Activated T-helper 1 cell treated with Interleukin-2 at 50 U/mL for 16 hours (primary cell): Measurements from ENCODE around the gene C10orf53.

Experiments
- DNase-seq: peaks from one replicate; pipeline ENCODE4 v3.0.0-alpha.2; 2020; ENCODE audit warnings: low read depth

C10orf53 gene

DNA sequence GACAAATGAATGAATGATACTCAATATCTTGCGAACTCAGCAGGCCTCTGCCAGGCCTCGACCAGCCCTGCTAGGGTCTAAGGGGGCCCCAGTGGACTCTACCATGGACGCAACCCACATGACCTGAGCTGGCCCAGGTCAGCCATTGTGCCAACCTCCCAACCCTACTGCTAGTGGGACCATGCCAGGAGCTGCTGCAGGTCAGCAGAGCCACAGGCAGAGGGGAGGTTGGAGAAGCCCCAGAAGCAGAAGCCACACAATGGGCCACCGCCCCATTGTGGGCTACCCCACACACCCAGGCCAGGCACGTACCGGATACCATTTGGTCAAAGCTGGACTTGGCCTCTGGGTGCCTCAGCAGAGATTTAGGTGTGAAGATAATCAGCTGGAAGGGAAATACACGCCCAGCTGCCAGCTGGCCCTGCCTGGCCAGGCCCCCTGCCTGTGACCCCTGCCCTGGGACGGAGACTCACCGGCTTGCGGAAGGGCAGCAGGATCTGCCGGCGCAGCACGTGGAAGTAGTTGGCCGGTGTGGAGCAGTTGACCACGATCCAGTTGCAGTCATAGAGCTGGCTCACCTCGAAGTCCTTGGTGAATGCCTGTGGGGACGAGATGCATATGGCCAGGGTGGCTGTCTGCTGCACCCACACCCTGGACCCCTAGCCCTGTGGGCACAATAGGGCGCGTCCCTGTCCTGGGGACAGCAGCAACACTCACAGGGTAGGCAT is 58.2 kb downstream of the C10orf53 start:
- DNase-seq, result no peak

DNA sequence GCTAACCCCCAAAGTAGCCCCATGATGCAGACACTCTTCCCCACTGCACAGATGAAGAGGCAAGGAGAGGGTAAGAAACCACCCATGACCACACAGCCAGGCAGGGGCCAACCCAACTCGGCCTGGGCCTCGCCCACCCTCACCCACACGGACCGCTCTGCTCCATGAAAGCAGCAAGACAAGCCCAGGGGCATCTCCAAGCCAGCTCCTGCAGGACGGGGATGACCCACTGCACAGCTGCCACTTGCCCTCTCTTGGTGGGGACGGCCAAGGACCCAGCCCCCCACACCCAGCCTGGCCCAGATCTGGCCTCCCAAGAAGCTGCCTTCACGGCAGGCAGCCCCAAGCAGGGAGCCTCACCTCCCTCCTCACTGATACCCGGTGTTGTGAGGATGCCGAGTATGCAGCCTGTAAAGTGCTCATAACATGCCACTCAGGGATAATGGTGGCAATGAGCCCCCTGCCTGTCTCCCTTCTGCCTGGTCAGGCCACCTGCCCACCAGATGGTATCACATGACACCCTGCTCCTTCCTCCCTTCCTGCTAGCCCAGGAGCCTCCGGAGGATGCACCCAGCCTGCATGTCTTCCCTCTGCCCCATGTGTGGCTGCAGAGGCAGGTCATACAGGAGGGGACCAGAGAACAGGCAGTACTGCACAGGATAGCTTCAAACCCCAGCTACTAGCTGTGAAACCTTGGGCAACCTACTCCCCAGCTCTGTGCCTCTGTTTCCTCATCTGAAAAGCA is 59.3 kb downstream of the C10orf53 start:
- no peak for DNase-seq

DNA sequence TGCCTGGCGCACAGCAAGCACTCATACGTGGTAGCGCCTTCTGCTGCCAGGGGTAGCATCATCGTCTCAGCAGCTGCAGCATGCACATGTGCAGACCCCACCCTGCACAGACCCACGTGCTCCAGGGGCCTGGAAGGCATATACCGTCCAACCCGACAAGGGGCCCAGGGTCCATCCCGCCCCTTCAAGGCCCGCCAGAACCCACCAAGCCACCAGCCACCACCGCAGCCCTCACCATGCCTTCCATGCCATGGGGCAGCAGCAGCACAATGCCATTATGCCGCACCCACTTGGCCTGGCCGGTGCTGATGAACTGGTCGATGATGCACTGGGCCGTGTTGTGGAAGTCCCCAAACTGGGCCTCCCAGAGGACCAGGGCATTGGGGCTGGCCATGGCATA is 60.0 kb downstream of the C10orf53 start:
- DNase-seq, result no peak

DNA sequence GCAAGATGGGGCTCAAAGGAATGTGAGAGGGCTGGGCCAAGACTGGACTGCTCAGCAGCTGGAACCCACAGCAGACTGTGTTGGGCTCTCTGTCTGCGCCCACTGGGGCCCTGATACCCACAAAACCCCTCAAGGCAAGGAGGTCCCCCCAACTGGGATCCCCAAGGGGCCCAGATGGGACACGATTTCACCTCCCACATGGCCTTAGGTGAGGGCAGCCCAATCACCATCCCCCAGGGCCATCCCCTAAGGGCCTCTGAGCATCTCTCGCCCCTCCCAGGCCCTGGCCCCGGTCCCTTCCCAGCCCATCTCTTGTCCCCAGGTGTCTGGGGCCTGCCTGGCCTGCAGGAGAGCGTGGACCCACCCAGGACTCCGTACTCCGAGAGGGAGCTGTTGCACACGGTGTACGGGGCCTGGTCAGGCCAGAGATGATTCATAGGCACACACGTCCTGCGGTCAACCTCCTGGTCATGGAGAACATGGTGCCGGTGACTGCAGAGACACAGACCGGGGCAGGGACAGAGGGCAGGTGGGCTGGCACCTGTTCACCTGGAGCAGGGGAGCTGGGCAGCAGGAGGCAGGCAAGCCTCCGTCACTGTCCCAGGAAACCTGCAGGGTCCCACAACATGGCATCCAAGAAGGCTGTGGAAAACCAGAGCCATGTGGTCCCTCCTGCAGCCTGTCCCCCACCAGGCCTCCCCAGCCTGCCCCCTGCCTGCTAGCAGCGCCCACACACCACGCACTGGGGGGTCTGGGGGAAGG is 61.1 kb downstream of the C10orf53 start:
- no peak for DNase-seq

DNA sequence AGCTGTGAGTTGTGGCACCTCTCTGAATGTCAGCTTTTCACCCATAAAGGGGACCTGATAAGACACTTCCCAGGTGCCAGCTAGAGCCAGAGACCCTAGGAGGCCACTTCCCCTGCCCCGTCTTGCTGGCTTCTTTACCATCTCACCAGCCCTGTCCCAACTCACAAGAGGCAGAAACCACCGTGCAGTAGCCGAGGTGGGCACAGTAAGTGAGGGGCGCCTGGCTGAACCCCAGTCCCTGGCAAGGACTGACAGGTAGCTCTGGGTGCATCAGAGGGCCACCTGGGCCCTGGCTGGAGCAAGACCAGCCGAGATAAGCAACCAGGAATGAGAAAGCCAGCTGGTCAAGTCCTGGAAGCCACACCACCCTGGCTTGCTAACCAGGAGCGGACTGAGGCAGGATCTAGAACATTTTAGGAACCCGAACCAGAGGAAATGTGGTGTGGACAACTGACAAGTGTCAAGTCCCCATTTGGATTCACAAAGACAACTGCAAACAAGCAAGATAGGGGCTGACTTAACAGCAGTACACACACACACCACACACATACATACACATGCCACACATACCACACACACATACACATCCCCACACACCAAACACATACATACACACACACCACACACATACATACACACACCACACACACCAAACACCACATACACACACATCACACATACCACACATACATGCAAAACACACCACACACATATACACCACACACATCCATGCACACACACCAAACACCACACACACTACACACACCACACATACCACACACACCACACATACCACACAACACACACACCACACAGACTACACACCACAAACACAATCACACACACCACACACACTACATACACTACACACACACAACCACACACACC is 61.9 kb downstream of the C10orf53 start:
- DNase-seq, result no peak

DNA sequence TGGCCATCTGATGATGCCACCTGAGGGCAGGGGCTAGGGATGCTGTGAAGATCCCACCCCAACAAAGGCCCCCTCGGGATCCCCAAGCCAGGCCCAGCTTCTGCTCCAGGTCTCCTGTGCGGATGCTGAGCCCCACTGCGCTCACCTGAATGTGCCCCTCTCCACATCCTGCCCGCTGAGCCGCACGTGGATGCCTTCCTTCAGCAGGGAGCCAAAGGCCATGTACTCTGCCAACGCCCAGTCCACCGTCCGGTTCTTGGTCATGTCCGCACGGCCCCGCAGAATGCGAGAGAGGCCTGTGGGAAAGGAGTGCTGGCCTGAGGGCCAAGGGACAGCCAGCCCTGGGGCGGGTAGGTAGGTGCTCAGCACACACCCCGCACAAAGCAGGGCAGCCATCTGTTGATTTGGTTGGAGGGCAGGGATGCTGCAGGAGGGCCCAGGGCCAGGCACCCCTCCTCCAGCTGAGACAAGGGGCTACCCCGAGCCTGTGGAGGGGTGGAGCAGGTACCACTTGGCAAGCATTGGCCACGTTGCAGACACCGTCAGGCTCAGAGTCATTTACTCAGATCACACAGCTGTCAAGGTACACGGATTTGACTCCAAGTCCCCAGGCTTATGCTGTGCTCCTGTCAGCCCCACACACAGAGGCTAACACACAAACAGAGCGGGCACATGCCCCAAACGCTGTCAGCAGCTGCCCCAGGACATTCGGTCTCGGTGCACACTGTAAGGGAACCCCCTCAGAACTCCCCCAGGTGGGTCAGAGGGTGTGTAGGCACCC is 63.4 kb downstream of the C10orf53 start:
- no peak for DNase-seq

DNA sequence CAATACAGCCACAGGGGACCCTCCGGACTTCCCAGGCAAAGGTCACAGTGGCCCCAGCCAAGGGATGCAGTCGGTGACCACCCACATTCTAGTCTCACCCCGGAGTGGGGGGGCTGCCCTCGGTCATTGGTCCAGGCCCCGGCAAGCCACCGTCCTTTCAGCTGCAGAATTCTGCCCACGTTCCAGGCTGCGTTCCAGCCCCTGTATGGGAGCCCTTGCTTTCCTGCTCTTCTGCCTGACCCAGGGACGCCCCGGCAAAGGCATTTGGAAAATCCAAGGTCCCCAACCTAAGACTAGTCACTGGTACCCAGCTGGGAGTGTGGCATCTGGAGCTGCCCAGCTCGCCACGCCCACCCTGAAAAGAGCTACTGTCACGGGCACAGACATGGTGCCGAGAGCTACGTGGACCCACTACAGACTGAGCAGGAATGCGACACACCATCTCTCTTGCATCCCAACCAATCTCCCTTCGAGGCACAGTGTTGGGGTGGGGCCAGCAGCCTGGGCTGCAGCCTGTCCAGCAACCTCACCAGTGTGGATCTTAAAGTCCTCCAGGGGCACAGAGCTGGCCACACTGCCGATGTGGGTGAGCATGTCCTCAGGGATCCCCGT is 64.1 kb downstream of the C10orf53 start:
- DNase-seq, result no peak

DNA sequence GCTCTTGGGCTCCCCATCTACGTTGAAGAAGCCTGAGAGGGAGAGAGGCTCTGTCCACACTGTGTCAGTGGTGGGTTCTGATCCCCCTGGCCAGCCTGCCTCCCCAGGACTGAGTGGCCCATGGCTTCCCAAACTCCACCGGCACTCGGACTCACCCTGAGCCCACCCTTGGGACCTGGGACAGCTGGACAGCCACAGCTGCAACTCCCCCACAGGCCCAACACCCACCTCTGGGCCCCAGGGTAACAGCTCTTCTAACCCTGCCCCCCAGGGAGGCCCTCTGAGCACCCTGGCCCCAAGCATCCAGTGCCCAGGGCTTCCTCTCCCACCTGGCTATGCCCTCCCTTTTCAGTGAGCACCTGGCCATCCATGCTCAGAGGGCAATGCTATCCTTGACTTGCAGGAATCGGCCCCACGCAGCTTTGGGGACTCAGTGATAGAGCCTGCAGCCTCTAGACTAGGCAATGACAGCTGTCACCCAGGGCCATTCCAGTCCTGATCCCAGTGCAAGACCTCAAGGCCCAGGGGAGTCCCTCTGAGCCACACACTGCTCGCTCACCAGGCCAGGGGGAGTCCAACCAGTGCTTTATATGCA is 64.7 kb downstream of the C10orf53 start:
- DNase-seq, result no peak

DNA sequence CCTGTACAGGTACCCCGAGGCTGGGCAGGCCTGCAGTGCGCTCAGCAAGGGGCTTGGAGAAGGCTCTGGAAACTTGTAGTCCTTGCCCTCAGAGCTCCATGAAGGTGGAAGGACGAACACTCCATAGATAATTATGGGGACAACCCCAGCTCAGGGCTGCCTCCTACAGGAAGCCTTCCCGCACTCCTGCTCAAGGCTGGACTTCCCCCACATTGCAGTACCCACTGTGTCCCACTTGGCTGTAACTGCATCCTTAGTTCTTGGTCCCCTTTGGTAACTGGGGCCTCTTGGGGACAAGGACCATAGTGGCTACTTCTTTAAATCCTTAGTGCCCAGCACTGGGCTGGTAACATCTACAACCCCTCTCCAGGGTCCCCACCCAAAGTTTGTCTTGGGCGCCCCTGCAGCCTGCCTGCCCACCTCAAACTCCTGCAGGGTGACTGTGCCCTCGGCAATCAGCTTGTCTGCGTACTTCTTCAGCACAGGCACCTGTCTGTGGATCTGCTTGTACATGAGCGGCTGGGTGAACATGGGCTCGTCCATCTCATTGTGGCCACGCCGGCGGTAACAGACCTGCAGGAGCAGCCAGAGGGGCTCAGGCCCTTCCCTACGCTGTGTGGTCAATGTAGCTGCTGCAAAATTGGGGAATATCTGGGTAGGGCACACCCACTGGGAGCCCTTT is 65.6 kb downstream of the C10orf53 start:
- DNase-seq, result no peak

DNA sequence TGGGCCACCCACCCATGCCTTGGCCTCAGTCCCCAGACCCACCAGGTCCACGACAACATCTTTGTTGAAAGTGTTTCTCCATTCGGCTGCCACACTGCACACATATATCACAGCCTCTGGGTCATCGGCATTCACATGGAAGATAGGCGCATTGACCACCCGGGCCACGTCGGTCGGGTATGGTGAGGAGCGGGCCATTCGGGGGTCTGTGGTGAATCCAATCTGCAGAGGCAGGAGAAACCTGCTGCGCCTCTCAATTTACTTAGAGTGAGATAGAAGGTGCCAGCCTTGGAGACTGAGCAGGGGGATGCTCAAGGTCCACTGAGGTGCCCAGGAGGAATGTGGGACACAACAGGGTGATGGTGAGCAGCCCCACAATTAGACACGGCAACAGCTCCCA is 66.3 kb downstream of the C10orf53 start:
- no peak for DNase-seq

DNA sequence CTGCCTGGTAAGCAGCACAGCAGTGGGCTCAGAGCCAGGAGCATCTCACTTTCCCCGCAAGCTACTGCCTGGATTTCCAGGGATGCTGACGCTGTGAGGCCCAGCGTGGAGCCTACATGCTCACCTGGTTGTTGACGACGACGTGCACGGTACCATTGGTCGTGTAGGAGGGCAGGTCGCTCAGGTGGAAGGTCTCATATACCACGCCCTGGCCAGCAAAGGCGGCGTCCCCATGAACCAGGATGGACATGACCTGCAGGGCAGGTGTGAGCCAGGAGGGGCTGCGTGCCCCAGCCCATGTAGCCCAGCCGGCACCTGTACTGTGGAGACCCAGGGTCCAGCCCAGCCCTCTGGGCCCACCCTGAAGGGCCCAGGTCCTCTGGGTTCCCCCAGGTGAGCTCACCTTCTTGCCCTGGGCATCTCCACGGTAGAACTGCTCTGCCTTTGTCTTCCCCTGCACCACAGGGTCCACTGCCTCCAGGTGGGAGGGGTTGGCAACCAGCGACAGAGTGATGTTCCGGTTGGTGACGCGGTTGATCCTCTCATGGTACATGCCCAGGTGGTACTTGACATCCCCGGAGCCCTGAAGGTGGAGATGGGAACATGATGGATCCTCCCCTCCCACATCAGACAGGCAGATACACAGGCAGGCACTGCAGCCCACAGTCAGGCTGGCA is 67.3 kb downstream of the C10orf53 start:
- DNase-seq, result no peak
